Measurements from ENCODE around the gene KAZN.

DNA sequence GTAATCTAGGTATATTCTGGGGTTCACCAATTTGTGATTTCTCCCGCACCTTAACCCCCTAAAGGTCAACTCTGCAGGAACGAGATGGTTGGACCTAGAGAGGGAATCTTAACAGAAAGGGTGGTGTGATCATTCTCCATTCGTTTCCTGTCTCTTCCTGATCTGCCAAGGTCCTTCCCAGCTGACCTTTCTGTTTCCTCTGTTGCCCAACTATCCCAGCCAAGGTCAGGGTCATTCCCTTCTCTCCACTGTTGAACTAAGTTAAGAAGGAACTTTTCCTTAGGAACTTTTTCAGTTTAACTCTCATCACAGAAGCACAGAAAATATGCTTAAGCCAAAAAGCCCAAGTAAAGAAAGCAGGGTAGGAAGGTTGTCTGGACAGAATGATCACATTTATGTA, 49.3 kb downstream of the KAZN start:
- TF ChIP-seq, protein P1, sequence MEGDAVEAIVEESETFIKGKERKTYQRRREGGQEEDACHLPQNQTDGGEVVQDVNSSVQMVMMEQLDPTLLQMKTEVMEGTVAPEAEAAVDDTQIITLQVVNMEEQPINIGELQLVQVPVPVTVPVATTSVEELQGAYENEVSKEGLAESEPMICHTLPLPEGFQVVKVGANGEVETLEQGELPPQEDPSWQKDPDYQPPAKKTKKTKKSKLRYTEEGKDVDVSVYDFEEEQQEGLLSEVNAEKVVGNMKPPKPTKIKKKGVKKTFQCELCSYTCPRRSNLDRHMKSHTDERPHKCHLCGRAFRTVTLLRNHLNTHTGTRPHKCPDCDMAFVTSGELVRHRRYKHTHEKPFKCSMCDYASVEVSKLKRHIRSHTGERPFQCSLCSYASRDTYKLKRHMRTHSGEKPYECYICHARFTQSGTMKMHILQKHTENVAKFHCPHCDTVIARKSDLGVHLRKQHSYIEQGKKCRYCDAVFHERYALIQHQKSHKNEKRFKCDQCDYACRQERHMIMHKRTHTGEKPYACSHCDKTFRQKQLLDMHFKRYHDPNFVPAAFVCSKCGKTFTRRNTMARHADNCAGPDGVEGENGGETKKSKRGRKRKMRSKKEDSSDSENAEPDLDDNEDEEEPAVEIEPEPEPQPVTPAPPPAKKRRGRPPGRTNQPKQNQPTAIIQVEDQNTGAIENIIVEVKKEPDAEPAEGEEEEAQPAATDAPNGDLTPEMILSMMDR (IDR thresholded peaks at IDR 0.05): no peak
- no peak for TF ChIP-seq POLR2A (IDR thresholded peaks at IDR 0.05)

All from body of pancreas (tissue), 4 donors.